GM12878 (cell line): ENCODE results near the gene MFAP3L. TPM values are rescaled to one million over a fixed set of nuclear protein-coding genes. Genes with fewer than 3 reads are reported as not detected.

Experiments
- ATAC-seq: fragments of 200-7000 bp; cut with Tn5 transposase; 3 replicates; pipeline ENCODE4 v1.9.1; 2020; ENCODE audit warnings: mild to moderate bottlenecking, moderate library complexity
- BruUV-seq: library from RNA; stranded (reverse); fragments of 400-500 nt; replicated peaks from 2 replicates; lab custom pipeline; 2021; lab: Mats Ljungman, UMichigan
- CTCF ChIA-PET: fragments of 300-600 bp; sonication (Branson Sonifier 250); formaldehyde crosslinking; extraction: SDS; loops from one replicate; lab custom pipeline; 2021; ENCODE audit warnings: inconsistent platforms; lab: Yijun Ruan, JAX
- POLR2A ChIA-PET: fragments of 350-600 bp; formaldehyde crosslinking; extraction: SDS; loops from one replicate; lab custom pipeline; 2021; ENCODE audit warnings: inconsistent platforms; lab: Charles Lee
- RAD21 ChIA-PET: fragments of 300-600 bp; sonication (Branson Sonifier 250); formaldehyde crosslinking; loops from one replicate; lab custom pipeline; 2023; ENCODE audit warnings: antibody characterized with exemption; ENCODE audit not compliant: unreplicated experiment; lab: Charles Lee
- SMC1A ChIA-PET: fragments of 300-600 bp; sonication (Branson Sonifier 250); formaldehyde crosslinking; loops from one replicate; lab custom pipeline; 2023; ENCODE audit not compliant: unreplicated experiment, uncharacterized antibody; lab: Charles Lee
- DNase-seq: peaks from one replicate; pipeline ENCODE4 v3.0.0-alpha.2; 2011; ENCODE audit warnings: low read depth, low spot score
- FAIRE-seq: peaks from 3 replicates; lab custom pipeline; 2011; peaks lifted over from hg19 to GRCh38; lab: Jason Lieb, UNC
- H2AFZ ChIP-seq: 2 replicates; pipeline ENCODE4 v1.6.0; 2011; ENCODE audit warnings: low read depth, low read length, control low read depth; ENCODE audit not compliant: control insufficient read depth
- H3K27ac ChIP-seq: 2 replicates; pipeline ENCODE4 v1.5.1; 2011; ENCODE audit warnings: control low read depth; ENCODE audit not compliant: control insufficient read depth, insufficient read depth
- H3K27me3 ChIP-seq, 2 experiments: replicated peaks in 1 of 2; 2 replicates each; pipeline versions ENCODE4 v1.6.0 to v1.6.1; 2011; ENCODE audit warnings: low read length in 1 of 2; ENCODE audit not compliant: control insufficient read depth in 2 of 2, insufficient read depth in 2 of 2
- H3K36me3 ChIP-seq, 2 experiments: 2 replicates each; pipeline ENCODE4 v1.5.1; 2011; ENCODE audit warnings: low read length in 1 of 2; ENCODE audit not compliant: control insufficient read depth in 2 of 2, insufficient read depth in 2 of 2
- H3K4me1 ChIP-seq: 2 replicates; pipeline ENCODE4 v1.6.1; 2011; ENCODE audit warnings: mild to moderate bottlenecking, low read length, moderate library complexity, mixed read lengths; ENCODE audit not compliant: control insufficient read depth, insufficient read depth
- H3K4me2 ChIP-seq: 2 replicates; pipeline ENCODE4 v1.6.0; 2011; ENCODE audit warnings: control low read depth; ENCODE audit not compliant: control insufficient read depth, insufficient read depth
- H3K4me3 ChIP-seq: fragments of 200-600 bp; sonication (generic); 2 replicates; pipeline ENCODE4 v1.5.1; 2016
- H3K79me2 ChIP-seq: 2 replicates; pipeline ENCODE4 v1.6.0; 2011; ENCODE audit warnings: low read length; ENCODE audit not compliant: control insufficient read depth, insufficient read depth
- H3K9ac ChIP-seq: 2 replicates; pipeline ENCODE4 v1.8.0; 2011; ENCODE audit warnings: low read length, control low read depth, mixed read lengths; ENCODE audit not compliant: control insufficient read depth, insufficient read depth
- H3K9me3 ChIP-seq: replicated peaks from 3 replicates; pipeline ENCODE4 v1.5.1; 2011; ENCODE audit warnings: mild to moderate bottlenecking, low read length; ENCODE audit not compliant: control insufficient read depth, insufficient read depth
- H4K20me1 ChIP-seq: 2 replicates; pipeline ENCODE4 v1.6.0; 2011; ENCODE audit not compliant: control insufficient read depth, insufficient read depth
- CREM ChIP-seq: IDR thresholded peaks from 2 replicates; pipeline ENCODE4 v1.6.1; 2014; ENCODE audit warnings: antibody characterized with exemption, low read depth
- DPF2 ChIP-seq: fragments of 450-650 bp; IDR thresholded peaks from 2 replicates; pipeline ENCODE4 v1.6.1; 2017; ENCODE audit warnings: mild to moderate bottlenecking
- EED ChIP-seq: sonication (generic); IDR thresholded peaks from 2 replicates; pipeline ENCODE4 v1.6.1; 2016; ENCODE audit warnings: antibody characterized with exemption, low read depth
- ETV6 ChIP-seq, 2 experiments: fragments of 450-650 bp in 1 of 2; IDR thresholded peaks in 1 of 2; conservative IDR thresholded peaks in 1 of 2; 2 replicates each; pipeline ENCODE4 v1.6.1; 2014; ENCODE audit warnings: antibody characterized with exemption in 1 of 2, borderline replicate concordance in 1 of 2, low read depth in 1 of 2, mild to moderate bottlenecking in 1 of 2, moderate library complexity in 1 of 2
- FOXK2 ChIP-seq: fragments of 450-650 bp; IDR thresholded peaks from 2 replicates; pipeline ENCODE4 v1.6.1; 2017; ENCODE audit warnings: mild to moderate bottlenecking, moderate library complexity
- MTA2 ChIP-seq: fragments of 450-650 bp; IDR thresholded peaks from 2 replicates; pipeline ENCODE4 v1.6.1; 2016; ENCODE audit warnings: low read depth, mild to moderate bottlenecking, moderate library complexity
- NFXL1 ChIP-seq: fragments of 450-650 bp; IDR thresholded peaks from 2 replicates; pipeline ENCODE4 v1.6.1; 2017; ENCODE audit warnings: antibody characterized with exemption, mild to moderate bottlenecking, borderline replicate concordance
- RCOR1 ChIP-seq: conservative IDR thresholded peaks from 2 replicates; pipeline ENCODE4 v1.6.1; 2012; ENCODE audit warnings: low read depth, low read length, improper control_type of control experiment
- SMARCA5 ChIP-seq: fragments of 450-650 bp; IDR thresholded peaks from 2 replicates; pipeline ENCODE4 v1.6.1; 2017; ENCODE audit warnings: mild to moderate bottlenecking
- SP1 ChIP-seq: IDR thresholded peaks from one replicate; pipeline ENCODE4 v1.6.1; 2011; ENCODE audit warnings: low read depth, low read length
- ZBED1 ChIP-seq: IDR thresholded peaks from 2 replicates; pipeline ENCODE4 v1.6.1; 2016; ENCODE audit warnings: borderline replicate concordance
- ZNF24 ChIP-seq: fragments of 450-650 bp; IDR thresholded peaks from 2 replicates; pipeline ENCODE4 v1.6.1; 2017; ENCODE audit warnings: antibody characterized with exemption, mild to moderate bottlenecking
- ZNF384 ChIP-seq: IDR thresholded peaks from 2 replicates; pipeline ENCODE4 v1.6.1; 2012; ENCODE audit warnings: low read depth, mild to moderate bottlenecking, low read length, improper control_type of control experiment, borderline replicate concordance
- WGBS: methylation state at CpG from one replicate; pipeline ENCODE4 v1.1.6; 2016; ENCODE audit warnings: low lambda C conversion rate; ENCODE audit not compliant: insufficient replicate concordance, insufficient coverage; ENCODE audit errors: missing lambda C conversion rate; 5-methylcytosine and 5-hydroxymethylcytosine counted together
- in situ Hi-C: fragments of 300-500 bp; cut with MboI; formaldehyde crosslinking; loops from 9 replicates; pipeline ENCODE4 v1.14.3; 2018; ENCODE audit warnings: mixed read lengths
- intact Hi-C: fragments of 100-400 bp; cut with micrococcal nuclease; formaldehyde crosslinking; loops from one replicate; pipeline ENCODE4 v1.14.2; 2022; ENCODE audit not compliant: unreplicated experiment
- polyA plus RNA-seq, 11 experiments: library from polyadenylated mRNA; depleted of rRNA in 4 of 11; unstranded in 6 of 11; stranded (reverse) in 5 of 11; fragments of >200 nt; fragmentation: Nextera tagmentation in 4 of 11; fragmentation: Illumina TruSeq in 1 of 11; extraction: Ambion mirVana in 4 of 11; extraction: Trizol in 1 of 11; gene quantifications; 1 replicate in 1 of 11; 2 replicates in 10 of 11; pipeline versions ENCODE4 v1.2.1 to v1.2.3, GENCODE V29; 2011 to 2016; ENCODE audit warnings: inconsistent platforms in 2 of 11, missing spikeins in 2 of 11, low read depth in 1 of 11
- total RNA-seq, 4 experiments: library from RNA; depleted of rRNA in 3 of 4; stranded (reverse); fragments of >200 nt in 3 of 4; fragmentation: Illumina TruSeq in 1 of 4; extraction: Trizol in 1 of 4; gene quantifications; 2 replicates each; pipeline versions ENCODE4 v1.2.1 to v1.2.3, GENCODE V29; 2013 to 2021
- TF ChIP-seq, protein P1 (sequence below): IDR thresholded peaks from 2 replicates; pipeline ENCODE4 v1.6.1; 2011; ENCODE audit warnings: borderline replicate concordance, low read depth, mild to moderate bottlenecking, moderate library complexity, mixed read lengths, low read length; ENCODE audit not compliant: insufficient read depth; ENCODE audit errors: extremely low read length

The MFAP3L gene
- total and polyA plus RNA-seq, 10 of the 15 experiments (the other 5 are each of a cell fraction or from before 2014, with no cell fraction given) = 0.10 to 3.0 TPM; not detected in 8

DNA sequence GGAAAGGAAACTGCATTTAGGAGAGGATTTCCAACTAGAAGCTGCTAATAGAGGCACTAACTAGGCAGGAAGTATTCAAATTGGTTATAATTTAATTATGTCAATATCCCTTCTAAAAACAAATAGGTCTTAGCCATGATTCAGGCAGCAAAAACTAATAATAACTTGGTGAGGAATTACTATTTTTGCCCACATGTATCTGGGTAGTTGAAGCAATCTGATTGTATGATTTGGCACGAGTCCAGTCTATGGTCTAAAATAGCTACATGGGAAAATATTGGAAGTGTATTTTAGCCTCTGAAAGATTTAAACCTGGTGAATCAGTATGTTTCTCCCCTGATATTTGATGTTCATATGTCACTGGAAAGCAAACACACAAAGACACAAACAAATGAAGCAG is 62.2 kb downstream of the MFAP3L start:
- no peak overlapping the region for H3K4me2 ChIP-seq
- TF ChIP-seq ZBED1 = no peak
- no peak for TF ChIP-seq SMARCA5
- TF ChIP-seq EED = no peak
- no peak for TF ChIP-seq FOXK2
- TF ChIP-seq NFXL1 = no peak
- TF ChIP-seq DPF2 = no peak
- TF ChIP-seq, all 136 proteins: peak for 0
- ChIA-PET SMC1A (interaction anchor here (0.7 kb wide), 1 partner anchor 32 kb away, joined by 3 read pairs; no protein-coding TSS in a partner anchor), CTCF (interaction anchor here (0.7 kb wide), 1 partner anchor 1035 kb away, joined by 3 read pairs; no protein-coding TSS in a partner anchor), RAD21 (no interaction called here), POLR2A (no interaction called here)
- DNase-seq = no peak
- Histone ChIP-seq H3K9me3 (no peaks in the 10 kb centered on the region), H4K20me1 (no peaks in the 10 kb centered on the region), H3K4me3 (no peak overlapping the region), H3K9ac (no peak overlapping the region), H3K27ac (no peak overlapping the region), H3K36me3 (no peaks in the 10 kb centered on the region), H2AFZ (no peak overlapping the region), H3K27me3 (no peaks in the 10 kb centered on the region; a peak in 1 of 4 replicates), H3K4me1 (no peaks in the 10 kb centered on the region), H3K79me2 (no peaks in the 10 kb centered on the region)
- no peak for FAIRE-seq
- intact Hi-C loops (no loop called here), in situ Hi-C loops (no loop called here)
- BruUV-seq = no TSS peak
- no peak for ATAC-seq
- WGBS = 0% methylated on average over 1 of the region's 1 CpG

DNA sequence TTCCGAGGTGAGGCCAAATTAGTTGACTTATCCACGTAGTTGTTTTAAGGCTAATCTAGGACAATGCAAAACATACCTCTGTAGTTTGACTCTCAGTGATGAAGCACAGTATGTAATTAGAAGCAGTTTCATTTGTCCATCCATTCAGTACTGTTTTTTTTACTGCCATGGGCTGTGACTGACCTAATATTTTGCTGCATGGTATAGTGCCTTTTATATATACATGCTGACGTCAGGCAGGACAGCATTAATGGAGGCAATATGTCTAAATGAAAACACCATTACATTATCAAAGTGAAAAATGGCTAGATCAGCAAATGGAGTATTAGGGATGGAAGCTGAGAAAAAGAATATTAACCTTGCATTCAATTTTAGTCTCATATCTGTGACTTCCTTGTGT is 66.9 kb downstream of the MFAP3L start:
- WGBS = 35% methylated on average over 3 of the region's 3 CpGs
- ATAC-seq (no peak), DNase-seq (no peak), FAIRE-seq (no peak)
- in situ Hi-C loops (no loop called here), intact Hi-C loops (no loop called here)
- ChIA-PET CTCF (no interaction called here), POLR2A (no interaction called here), SMC1A (no interaction called here), RAD21 (no interaction called here)
- no peaks in the 10 kb centered on the region for H4K20me1 ChIP-seq
- H3K4me1 ChIP-seq = no peaks in the 10 kb centered on the region
- no peaks in the 10 kb centered on the region for H3K36me3 ChIP-seq
- H3K9ac ChIP-seq = no peak overlapping the region
- no peak overlapping the region for H2AFZ ChIP-seq
- no peaks in the 10 kb centered on the region for H3K79me2 ChIP-seq
- no peak overlapping the region for H3K4me2 ChIP-seq
- BruUV-seq = no TSS peak
- H3K4me3 ChIP-seq = no peak overlapping the region
- no peaks in the 10 kb centered on the region; a peak in 2 of 4 replicates for H3K27me3 ChIP-seq
- no peak overlapping the region for H3K27ac ChIP-seq
- TF ChIP-seq ZNF24 (no peak), RCOR1 (no peak), MTA2 (no peak), CREM (no peak), ZNF384 (no peak), SP1 (no peak), ETV6 (conservative IDR thresholded peaks at IDR 0.05 in 1 of 2, IDR thresholded peaks at IDR 0.05 in 1 of 2; ENCODE audit: borderline replicate concordance in 1 of 2, low read depth in 1 of 2) (no peak)
- TF ChIP-seq, protein P1, sequence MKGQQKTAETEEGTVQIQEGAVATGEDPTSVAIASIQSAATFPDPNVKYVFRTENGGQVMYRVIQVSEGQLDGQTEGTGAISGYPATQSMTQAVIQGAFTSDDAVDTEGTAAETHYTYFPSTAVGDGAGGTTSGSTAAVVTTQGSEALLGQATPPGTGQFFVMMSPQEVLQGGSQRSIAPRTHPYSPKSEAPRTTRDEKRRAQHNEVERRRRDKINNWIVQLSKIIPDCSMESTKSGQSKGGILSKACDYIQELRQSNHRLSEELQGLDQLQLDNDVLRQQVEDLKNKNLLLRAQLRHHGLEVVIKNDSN = no peak
- no peaks in the 10 kb centered on the region for H3K9me3 ChIP-seq
